Stimulated activated CD4-positive, alpha-beta T cell treated with anti-CD3 and anti-CD28 coated beads, TNF-alpha, amount 100 ng/mL, for 1 hour (primary cell): ENCODE measurements around the gene RNF6.
"Not testable (repeated sequence)": the region's sequence is repeated elsewhere in the genome, so short reads cannot be mapped to it uniquely, and the experiment has no call there.

Experiments used
- DNase-seq, 3 donors: peaks; one replicate each; pipeline ENCODE4 v3.0.0-alpha.2; 2020; ENCODE audit warnings: low read depth in 3 of 3, low spot score in 1 of 3

Gene RNF6

GRCh38 chr13:26221721-26222519, at the start of gene RNF6:
TSS of gene RNF6 (minus strand) at chr13:26222314. CDS start at chr13:26219649, 2,665 bp downstream.
- peak; percentile 63 to 84 (median 72) for DNase-seq

- DNase-seq = no peak
Observed at GRCh38 chr13:26270707-26271106, 48.6 kb upstream of the RNF6 start.

GRCh38 chr13:26266311-26266710, 44.2 kb upstream of the RNF6 start:
- DNase-seq = no peak

GRCh38 chr13:26262156-26262555, 40.0 kb upstream of the RNF6 start:
- DNase-seq = no peak

DNA sequence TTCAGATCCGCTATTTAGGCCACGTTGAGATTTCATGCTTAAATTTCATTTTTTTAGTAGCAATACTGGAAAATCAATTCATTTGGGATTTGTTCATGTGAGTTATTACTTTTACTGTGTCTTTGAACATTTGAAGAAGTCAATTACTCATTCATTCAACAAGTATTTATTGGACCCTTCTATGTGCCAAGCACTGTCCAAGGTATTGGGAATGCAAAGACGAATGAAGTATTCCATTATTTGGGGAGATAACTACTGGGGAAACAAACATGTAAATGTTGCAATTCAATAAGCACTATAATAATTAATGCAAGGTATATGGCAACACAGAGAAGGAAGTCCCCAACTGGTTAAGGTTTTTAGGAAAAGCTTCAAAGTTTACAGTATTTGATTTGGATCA, 37.5 kb upstream of the RNF6 start:
- DNase-seq = no peak

DNA sequence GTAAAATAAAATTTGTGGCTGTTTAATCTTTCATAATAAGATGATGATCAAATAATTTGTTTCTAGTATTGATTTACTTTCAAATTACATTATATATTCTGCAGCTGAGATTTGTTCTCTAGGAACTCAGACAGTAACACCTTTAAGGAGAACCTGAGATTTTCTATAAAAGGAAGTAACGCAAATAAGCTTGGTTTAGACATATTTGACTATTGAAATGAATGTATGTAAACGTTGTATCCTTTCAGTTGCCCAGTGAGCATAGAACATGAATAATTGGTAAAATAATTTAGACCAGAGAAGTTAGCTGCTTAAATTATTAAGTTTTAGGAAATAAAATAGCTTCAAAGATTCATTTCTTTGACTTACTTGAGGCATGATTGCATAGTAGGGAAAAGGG, 34.9 kb upstream of the RNF6 start:
- DNase-seq = no peak

GRCh38 chr13:26255691-26256277, 33.7 kb upstream of the RNF6 start:
- no peak for DNase-seq

DNA sequence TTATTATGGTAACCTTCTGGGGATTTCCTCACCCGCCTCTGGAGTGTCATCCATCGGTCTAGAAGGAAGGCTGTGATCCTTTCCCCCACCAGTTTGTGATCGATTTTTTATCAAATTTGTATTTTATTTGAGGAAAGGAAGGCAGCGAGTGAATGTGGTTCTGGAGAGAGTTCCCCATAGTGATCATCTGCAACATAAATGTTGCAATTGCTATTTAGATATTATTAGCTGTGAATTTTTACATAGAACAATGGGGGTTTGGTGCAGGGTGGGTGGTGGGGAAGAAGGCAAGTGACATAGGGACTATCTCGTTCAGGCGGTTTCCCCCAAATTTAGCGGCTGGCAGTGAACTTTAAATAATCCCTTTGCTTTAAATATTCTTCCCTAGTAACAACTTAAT, 33.0 kb upstream of the RNF6 start:
- DNase-seq = no peak

DNA sequence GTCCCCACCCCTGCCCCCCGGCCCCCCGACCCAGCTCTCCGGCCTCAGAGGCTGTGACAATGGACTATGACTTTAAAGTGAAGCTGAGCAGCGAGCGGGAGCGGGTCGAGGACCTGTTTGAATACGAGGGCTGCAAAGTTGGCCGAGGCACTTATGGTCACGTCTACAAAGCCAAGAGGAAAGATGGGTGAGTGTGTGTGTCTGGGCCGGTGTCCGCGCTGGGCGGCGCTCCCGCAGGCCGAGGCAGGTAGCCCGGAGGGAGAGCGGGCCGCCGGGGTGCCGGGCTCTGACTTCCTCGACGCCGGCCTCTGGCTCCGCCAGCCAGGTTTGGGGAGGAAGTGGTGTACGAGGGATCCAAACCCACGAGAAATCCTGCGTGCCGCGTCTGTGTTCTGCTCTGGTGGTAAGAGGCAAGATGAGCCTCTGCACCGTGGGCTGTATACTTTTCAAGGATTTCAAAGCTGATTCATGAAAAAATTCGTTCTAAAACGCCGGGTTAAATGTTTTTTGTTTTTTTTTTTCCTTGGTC, 32.5 kb upstream of the RNF6 start:
- peak in 2 of 3 donors; percentile 4 to 16 for DNase-seq

DNA sequence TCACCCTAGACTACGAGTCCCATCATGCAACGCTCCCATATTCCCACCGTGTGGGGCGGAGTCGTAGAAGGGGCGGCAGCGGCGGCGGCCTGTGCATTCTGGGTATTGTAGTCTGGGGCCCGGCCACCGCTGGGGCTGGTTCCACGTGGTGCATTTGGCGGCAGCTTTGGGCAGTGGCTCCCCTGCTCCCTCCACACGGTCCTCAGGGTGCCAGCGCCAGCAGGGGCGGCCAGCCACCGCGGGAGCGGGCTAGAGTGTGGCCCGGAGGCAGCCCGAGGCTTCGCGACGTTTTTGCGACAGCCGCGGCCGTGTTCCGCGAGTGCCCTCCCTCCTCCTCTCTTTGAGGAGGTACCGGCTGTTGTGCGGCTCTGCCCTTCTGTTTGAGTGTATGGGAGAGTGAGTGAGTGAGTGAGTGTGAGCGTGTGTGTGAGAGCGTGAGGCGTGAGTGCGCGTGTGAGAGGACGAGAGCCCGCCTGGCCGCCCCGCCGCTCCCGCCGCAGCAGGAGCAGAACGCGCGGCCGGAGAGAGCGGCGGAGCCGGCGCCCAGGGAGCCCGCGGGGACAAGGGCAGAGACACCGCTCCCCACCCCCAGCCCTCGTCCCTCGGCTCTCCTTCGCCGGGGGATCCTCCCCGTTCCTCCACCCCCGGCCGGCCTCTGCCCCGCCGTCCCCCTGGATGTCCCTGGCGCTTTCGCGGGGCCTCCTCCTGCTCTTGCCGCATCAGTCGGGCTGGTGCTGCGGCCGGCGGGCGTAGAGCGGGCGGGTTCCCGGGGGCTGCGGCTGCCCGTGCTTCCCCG, 31.9 kb upstream of the RNF6 start, which contains the start of gene CDK8:
Gene CDK8, plus strand, starts transcription at position 343 of the 796 bp plus-strand sequence. CDS start 513 bp downstream, outside the sequence.
- DNase-seq = peak; percentile 63 to 73 (median 64)

- DNase-seq = no peak
Observed at GRCh38 chr13:26253262-26253786, 31.2 kb upstream of the RNF6 start.

- DNase-seq = not testable (repeated sequence)
Observed at GRCh38 chr13:26252006-26252405, 29.9 kb upstream of the RNF6 start.

DNA sequence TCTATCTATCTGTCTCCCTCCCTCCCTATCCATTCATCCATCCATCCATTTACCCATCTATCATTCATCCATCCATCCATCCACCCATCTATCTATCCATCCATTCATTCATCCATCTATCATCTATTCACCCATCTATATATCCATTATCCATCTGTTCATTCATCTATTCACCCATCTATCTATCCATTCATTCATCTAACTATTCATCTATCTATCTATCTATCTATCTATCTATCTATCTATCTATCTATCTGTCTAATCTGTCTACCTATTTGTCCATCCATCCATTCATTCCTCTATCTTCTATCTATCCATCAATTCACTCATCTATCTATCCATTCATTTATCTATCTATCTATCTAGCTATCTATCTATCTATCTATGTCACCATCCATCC, 27.4 kb upstream of the RNF6 start:
- no peak for DNase-seq

GRCh38 chr13:26247608-26248007, 25.5 kb upstream of the RNF6 start:
- no peak for DNase-seq

DNA sequence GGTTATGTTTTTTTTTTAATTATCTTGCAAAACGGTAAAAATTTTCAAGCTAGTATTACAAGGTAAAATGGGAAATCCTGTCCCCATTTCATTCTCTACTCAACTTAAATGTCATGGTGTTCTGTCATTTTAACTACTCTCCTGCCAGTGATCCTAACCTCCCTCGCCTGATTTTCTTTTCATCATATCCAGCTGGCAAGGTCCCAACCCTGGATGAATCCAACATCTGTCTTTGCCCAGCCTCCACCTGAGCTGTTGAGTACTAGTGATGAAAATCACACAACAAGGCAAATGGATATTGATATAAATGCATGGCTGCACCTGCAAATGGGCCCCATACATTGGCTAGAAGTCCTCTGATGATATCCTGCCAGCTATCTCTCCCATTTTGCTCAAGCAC, 24.9 kb upstream of the RNF6 start:
- no peak for DNase-seq

DNA sequence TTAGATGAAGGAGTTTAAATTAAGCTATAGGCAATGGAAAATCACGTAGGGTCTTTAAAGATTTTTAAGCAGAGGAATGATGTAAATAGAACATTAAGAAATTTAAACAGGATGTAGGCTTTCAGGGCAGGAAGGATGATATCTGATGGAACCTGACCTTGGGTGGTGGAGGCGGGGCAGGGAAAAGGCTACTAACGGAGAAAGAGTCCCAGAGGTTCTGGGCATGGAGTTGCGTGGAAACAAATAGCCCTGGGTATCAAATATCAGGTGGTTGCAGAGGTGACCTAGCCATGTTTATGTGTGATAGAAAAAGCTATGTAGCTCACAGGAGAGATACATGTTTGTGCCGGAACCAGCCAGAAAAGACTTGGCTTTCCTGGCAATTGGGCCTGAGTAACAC, 24.0 kb upstream of the RNF6 start:
- DNase-seq = no peak

DNA sequence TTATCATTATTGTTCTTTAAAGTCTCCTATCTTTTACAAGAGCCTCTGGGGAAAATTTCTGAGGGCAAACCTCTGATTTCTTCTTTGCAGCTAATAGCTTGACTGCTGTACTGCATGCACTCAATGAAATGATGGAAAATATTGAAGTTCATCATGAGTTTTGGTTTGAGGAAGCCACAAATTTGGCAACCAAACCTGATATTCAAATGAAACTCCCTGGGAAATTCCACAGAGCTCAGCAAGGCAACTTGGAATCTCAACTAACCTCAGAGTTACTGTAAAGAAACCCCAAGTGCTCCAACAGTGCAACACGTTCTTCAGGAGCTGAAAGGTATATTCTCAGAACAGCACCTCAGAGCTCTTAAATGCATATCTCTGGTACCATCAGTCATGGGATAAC, 14.2 kb upstream of the RNF6 start:
- no peak for DNase-seq

GRCh38 chr13:26230703-26231102, 8.6 kb upstream of the RNF6 start:
- DNase-seq = no peak

DNA sequence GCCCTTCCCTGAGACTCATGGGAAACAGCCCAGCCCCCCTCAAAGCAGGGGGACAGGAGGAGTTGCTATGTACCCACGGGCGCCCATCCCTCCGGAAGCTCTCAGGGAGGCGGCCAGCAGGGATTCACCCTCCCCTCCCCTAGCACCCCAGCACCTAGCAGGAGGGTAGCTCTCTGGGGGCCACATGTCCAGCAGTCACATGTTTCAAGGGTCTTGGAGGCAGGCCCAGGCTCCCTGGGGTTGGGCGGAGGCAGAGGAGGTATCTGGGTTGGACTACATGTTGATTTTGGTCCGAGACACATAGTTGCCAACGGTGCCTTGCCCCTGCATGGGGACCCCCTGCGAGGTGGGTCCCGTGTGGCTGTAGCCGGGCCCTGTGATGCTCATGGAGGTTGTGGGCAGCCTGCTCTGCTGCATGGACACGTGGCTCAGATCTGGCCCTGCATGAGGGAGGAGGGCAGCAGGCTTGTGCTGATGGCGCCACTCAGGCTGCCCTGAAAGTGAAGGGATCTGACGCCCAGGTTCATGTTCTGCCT, 7.0 kb upstream of the RNF6 start:
- DNase-seq = no peak

DNA sequence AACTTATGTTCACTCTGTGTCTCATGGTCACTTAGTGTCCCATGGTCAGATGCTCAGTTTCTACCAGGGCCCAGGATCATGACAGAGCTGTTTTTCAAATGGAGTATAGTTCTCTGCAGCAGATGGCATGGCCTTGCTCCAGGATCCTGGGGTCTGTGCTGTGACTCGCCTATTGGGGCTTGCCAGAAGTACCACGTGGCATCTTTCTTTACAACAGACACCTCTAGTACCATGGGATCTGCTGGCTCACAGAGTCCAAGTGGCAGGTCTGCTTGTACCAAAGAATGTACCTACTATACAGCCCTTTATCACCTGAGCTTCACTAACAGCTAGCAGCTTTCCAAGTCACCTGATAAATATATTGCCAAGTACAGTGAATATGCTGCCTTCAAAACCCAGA, 6.0 kb upstream of the RNF6 start:
- DNase-seq = no peak
